HG02840 (cell line): ENCODE measurements around the gene EDEM2.
"Not testable (repeated sequence)": the region's sequence is repeated elsewhere in the genome, so short reads cannot be mapped to it uniquely, and the experiment has no call there.

Experiments used
- ATAC-seq: cut with Tn5 transposase; IDR thresholded peaks from one replicate; pipeline ENCODE4 v1.9.1; 2021; ENCODE audit warnings: mild to moderate bottlenecking, moderate library complexity, moderate number of reproducible peaks; ENCODE audit not compliant: unreplicated experiment, low FRiP score

Gene EDEM2

GRCh38 chr20:35146920-35147574 lies at the start of gene EDEM2:
Gene EDEM2 (minus strand): TSS chr20:35147336. CDS start chr20:35147258, 78 bp downstream.
- ATAC-seq: peak; percentile 83

- no peak for ATAC-seq
These were observed 49.2 kb upstream of the EDEM2 start for GRCh38 chr20:35196313-35196712.

GRCh38 chr20:35193031-35193791 lies 46.1 kb upstream of the EDEM2 start:
- not testable (repeated sequence) for ATAC-seq

- ATAC-seq: no peak
These were observed 45.2 kb upstream of the EDEM2 start for GRCh38 chr20:35192118-35192872.

GRCh38 chr20:35191419-35192117 lies 44.4 kb upstream of the EDEM2 start:
- no peak for ATAC-seq

GRCh38 chr20:35190556-35190955 lies 43.4 kb upstream of the EDEM2 start:
- no peak for ATAC-seq

- ATAC-seq: not testable (repeated sequence)
These were observed 42.1 kb upstream of the EDEM2 start for GRCh38 chr20:35189223-35189622.

GRCh38 chr20:35187584-35188190 lies 40.6 kb upstream of the EDEM2 start:
- ATAC-seq: no peak

GRCh38 chr20:35186691-35187289 lies 39.7 kb upstream of the EDEM2 start:
- ATAC-seq: not testable (repeated sequence)

- no peak for ATAC-seq
These were observed 34.6 kb upstream of the EDEM2 start for GRCh38 chr20:35181731-35182130.

- ATAC-seq: no peak
These were observed 33.1 kb upstream of the EDEM2 start for GRCh38 chr20:35180266-35180665.

- ATAC-seq: no peak
These were observed 32.4 kb upstream of the EDEM2 start for GRCh38 chr20:35179292-35180212.

- no peak for ATAC-seq
These were observed 29.0 kb upstream of the EDEM2 start for GRCh38 chr20:35176132-35176531.

GRCh38 chr20:35174458-35175216 lies 27.5 kb upstream of the EDEM2 start:
- ATAC-seq: no peak

- ATAC-seq: no peak
These were observed 26.5 kb upstream of the EDEM2 start for GRCh38 chr20:35173576-35174192.

- ATAC-seq: no peak
These were observed 25.3 kb upstream of the EDEM2 start for GRCh38 chr20:35172434-35172806.

- no peak for ATAC-seq
These were observed 24.8 kb upstream of the EDEM2 start, which contains the start of gene PROCR for GRCh38 chr20:35171753-35172433. Gene PROCR (plus strand): TSS chr20:35172072. CDS start chr20:35172155, 83 bp downstream.
